ENCODE results near the gene YPEL3. TPM values are rescaled to one million over a fixed set of nuclear protein-coding genes. Genes with fewer than 3 reads are reported as not detected.

YPEL3 gene
- total and polyA plus RNA-seq, 2 donors (not counting 3 experiments of a cell fraction or from before 2014, with no cell fraction given) = 46.1 to 78.0 TPM

- Histone ChIP-seq H3K27ac (ENCODE audit: insufficient read depth, low read depth, low read length) (no peak overlapping the region), H3K79me2 (ENCODE audit: control insufficient read depth, insufficient read depth, low read length) (no peaks in the 10 kb centered on the region), H3K27me3 (ENCODE audit: control insufficient read depth in 2 of 2, insufficient read depth in 2 of 2, low read length in 2 of 2) (no peaks in the 10 kb centered on the region), H3K9me1 (replicated peaks; ENCODE audit: control insufficient read depth, extremely low read depth, insufficient read depth, low read length) (no peaks in the 10 kb centered on the region), H3K9ac (replicated peaks; ENCODE audit: extremely low read depth, insufficient read depth, low read length) (no peak overlapping the region), H2AFZ (ENCODE audit: low read depth, low read length) (no peak overlapping the region), H3K4me2 (ENCODE audit: insufficient read depth, low read length) (no peak overlapping the region), H3K36me3 (ENCODE audit: control insufficient read depth in 2 of 2, extremely low read depth in 1 of 2, insufficient read depth in 2 of 2, low read length in 2 of 2) (peaks cover 8 to 14% of the 10 kb centered on the region in 2 experiments), H3K4me3 (replicated peaks in 1 of 3; ENCODE audit: insufficient read depth in 1 of 3, low read depth in 1 of 3, low read length in 3 of 3) (no peak overlapping the region), H3K9me3 (replicated peaks; ENCODE audit: control insufficient read depth, insufficient read depth, low read length) (no peaks in the 10 kb centered on the region), H3K4me1 (ENCODE audit: control insufficient read depth, extremely low read depth, insufficient read depth, low read length) (peaks cover 13% of the 10 kb centered on the region), H4K20me1 (replicated peaks; ENCODE audit: control insufficient read depth, extremely low read depth, insufficient read depth, low read length) (no peaks in the 10 kb centered on the region)
- POLR2A ChIA-PET = no interaction called here
- BruUV-seq (replicated peaks) = no TSS peak
- CTCF ChIA-PET = interaction anchor here (1.3 to 5.6 kb wide), 2 partner anchors 12 to 32 kb away, joined by 4 to 55 read pairs; no protein-coding TSS in a partner anchor
- DNase-seq (ENCODE audit: low read depth, low spot score) (no peak), FAIRE-seq (no peak)
- dilution Hi-C loops (cut with MboI; ENCODE audit: extremely low pct_ligation_motif_present, low sequenced_read_pairs) = no loop called here
- TF ChIP-seq, protein P1, sequence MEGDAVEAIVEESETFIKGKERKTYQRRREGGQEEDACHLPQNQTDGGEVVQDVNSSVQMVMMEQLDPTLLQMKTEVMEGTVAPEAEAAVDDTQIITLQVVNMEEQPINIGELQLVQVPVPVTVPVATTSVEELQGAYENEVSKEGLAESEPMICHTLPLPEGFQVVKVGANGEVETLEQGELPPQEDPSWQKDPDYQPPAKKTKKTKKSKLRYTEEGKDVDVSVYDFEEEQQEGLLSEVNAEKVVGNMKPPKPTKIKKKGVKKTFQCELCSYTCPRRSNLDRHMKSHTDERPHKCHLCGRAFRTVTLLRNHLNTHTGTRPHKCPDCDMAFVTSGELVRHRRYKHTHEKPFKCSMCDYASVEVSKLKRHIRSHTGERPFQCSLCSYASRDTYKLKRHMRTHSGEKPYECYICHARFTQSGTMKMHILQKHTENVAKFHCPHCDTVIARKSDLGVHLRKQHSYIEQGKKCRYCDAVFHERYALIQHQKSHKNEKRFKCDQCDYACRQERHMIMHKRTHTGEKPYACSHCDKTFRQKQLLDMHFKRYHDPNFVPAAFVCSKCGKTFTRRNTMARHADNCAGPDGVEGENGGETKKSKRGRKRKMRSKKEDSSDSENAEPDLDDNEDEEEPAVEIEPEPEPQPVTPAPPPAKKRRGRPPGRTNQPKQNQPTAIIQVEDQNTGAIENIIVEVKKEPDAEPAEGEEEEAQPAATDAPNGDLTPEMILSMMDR (IDR thresholded peaks at IDR 0.05; ENCODE audit: extremely low read depth in 1 of 2, insufficient read depth in 1 of 2, low read depth in 1 of 2, low read length in 2 of 2) = no peak
- TF ChIP-seq POLR2AphosphoS5 (IDR thresholded peaks at IDR 0.05; ENCODE audit: insufficient read depth, low read depth, low read length) (no peak), POLR2A (IDR thresholded peaks at IDR 0.05; ENCODE audit: low read depth, low read length) (no peak), EZH2 (IDR thresholded peaks at IDR 0.05; ENCODE audit: borderline replicate concordance, low read depth, low read length, severe bottlenecking) (no peak), GATA2 (IDR thresholded peaks at IDR 0.05; ENCODE audit: insufficient read depth, insufficient read length, low read depth, low read length) (no peak)
- intact Hi-C loops (cut with micrococcal nuclease) = no loop called here
These were observed 7.0 kb downstream of the YPEL3 start for GRCh38 chr16:30088832-30089624.

Data from endothelial cell of umbilical vein (primary cell).